ENCODE data around the gene DOCK3. TPM values are rescaled to one million over a fixed set of nuclear protein-coding genes. Genes with fewer than 3 reads are reported as not detected.
"Not testable (repeated sequence)": the region's sequence is repeated elsewhere in the genome, so short reads cannot be mapped to it uniquely, and the experiment has no call there.

DOCK3 gene
- total and polyA plus RNA-seq, 3 donors from 2014 or later = 8.4 to 11.7 (median 11.2) TPM

- Histone ChIP-seq H3K4me3 (no peak overlapping the region), H3K27ac (no peak overlapping the region), H3K27me3 (no peaks in the 10 kb centered on the region), H3K36me3 (ENCODE audit: low read depth, missing control alignments) (no peaks in the 10 kb centered on the region), H3K4me1 (no peaks in the 10 kb centered on the region), H3K9me3 (no peaks in the 10 kb centered on the region)
- 96% methylated on average over 1 of the region's 1 CpG for WGBS, 2 donors
- DNase-seq = no peak
- TF ChIP-seq, protein P1, sequence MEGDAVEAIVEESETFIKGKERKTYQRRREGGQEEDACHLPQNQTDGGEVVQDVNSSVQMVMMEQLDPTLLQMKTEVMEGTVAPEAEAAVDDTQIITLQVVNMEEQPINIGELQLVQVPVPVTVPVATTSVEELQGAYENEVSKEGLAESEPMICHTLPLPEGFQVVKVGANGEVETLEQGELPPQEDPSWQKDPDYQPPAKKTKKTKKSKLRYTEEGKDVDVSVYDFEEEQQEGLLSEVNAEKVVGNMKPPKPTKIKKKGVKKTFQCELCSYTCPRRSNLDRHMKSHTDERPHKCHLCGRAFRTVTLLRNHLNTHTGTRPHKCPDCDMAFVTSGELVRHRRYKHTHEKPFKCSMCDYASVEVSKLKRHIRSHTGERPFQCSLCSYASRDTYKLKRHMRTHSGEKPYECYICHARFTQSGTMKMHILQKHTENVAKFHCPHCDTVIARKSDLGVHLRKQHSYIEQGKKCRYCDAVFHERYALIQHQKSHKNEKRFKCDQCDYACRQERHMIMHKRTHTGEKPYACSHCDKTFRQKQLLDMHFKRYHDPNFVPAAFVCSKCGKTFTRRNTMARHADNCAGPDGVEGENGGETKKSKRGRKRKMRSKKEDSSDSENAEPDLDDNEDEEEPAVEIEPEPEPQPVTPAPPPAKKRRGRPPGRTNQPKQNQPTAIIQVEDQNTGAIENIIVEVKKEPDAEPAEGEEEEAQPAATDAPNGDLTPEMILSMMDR (IDR thresholded peaks at IDR 0.05) = no peak
- no peak for TF ChIP-seq POLR2A (IDR thresholded peaks at IDR 0.05)
- intact Hi-C loops (cut with DNase I; ENCODE audit: low total_unique reads) = no loop called here
Observed at GRCh38 chr3:51257870-51258269, 583.1 kb downstream of the DOCK3 start.

- H3K36me3 ChIP-seq (ENCODE audit: low read depth, missing control alignments); H3K27me3 ChIP-seq; H3K4me1 ChIP-seq; H3K9me3 ChIP-seq; H3K27ac ChIP-seq; intact Hi-C loops (cut with DNase I; ENCODE audit: low total_unique reads); H3K4me3 ChIP-seq; DNase-seq: not testable (repeated sequence)
- WGBS, 2 donors = 86 to 90% methylated on average over 4 of the region's 4 CpGs
Observed at GRCh38 chr3:51264166-51264565, 589.4 kb downstream of the DOCK3 start.

DNA sequence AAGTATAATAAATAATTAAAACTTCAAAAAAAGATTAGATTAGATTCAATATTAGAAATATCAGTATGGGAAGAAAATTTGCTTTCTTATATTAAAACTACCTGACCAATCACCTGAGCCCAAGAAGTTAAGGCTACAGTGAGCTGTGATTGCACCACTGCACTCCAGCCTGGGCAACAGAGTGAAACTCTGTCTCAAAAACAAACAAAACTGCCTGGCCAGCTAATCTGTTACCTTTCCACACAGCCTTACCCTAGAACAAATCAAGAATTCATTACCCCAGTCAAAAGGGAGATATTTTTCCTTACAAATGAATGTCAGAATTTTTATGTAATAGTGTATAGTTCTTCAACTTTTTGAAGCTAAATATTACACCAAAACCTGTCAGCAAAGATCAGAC, 593.4 kb downstream of the DOCK3 start:
- Histone ChIP-seq H3K9me3 (no peaks in the 10 kb centered on the region), H3K4me3 (no peak overlapping the region), H3K36me3 (ENCODE audit: low read depth, missing control alignments) (no peaks in the 10 kb centered on the region), H3K27ac (no peak overlapping the region), H3K4me1 (no peaks in the 10 kb centered on the region), H3K27me3 (no peaks in the 10 kb centered on the region)
- intact Hi-C loops (cut with DNase I; ENCODE audit: low total_unique reads) = no loop called here
- no peak for TF ChIP-seq POLR2A (IDR thresholded peaks at IDR 0.05)
- TF ChIP-seq, protein P1 (IDR thresholded peaks at IDR 0.05) = no peak
- no peak for DNase-seq

- no peak overlapping the region for H3K27ac ChIP-seq
- intact Hi-C loops (cut with DNase I; ENCODE audit: low total_unique reads) = no loop called here
- no peaks in the 10 kb centered on the region for H3K9me3 ChIP-seq
- no peaks in the 10 kb centered on the region for H3K36me3 ChIP-seq (ENCODE audit: low read depth, missing control alignments)
- H3K4me3 ChIP-seq = no peak overlapping the region
- TF ChIP-seq, protein P1 (IDR thresholded peaks at IDR 0.05) = no peak
- no peak for TF ChIP-seq POLR2A (IDR thresholded peaks at IDR 0.05)
- H3K27me3 ChIP-seq = no peaks in the 10 kb centered on the region
- no peak for DNase-seq
- no peaks in the 10 kb centered on the region for H3K4me1 ChIP-seq
Observed at GRCh38 chr3:51269466-51269865, 594.7 kb downstream of the DOCK3 start.

- Histone ChIP-seq H3K27ac (no peak overlapping the region), H3K4me1 (no peaks in the 10 kb centered on the region), H3K9me3 (no peaks in the 10 kb centered on the region), H3K27me3 (no peaks in the 10 kb centered on the region), H3K4me3 (no peak overlapping the region), H3K36me3 (ENCODE audit: low read depth, missing control alignments) (no peaks in the 10 kb centered on the region)
- intact Hi-C loops (cut with DNase I; ENCODE audit: low total_unique reads) = no loop called here
- no peak for DNase-seq
- 80 to 95% methylated on average over 3 of the region's 3 CpGs for WGBS, 2 donors
- TF ChIP-seq POLR2A (IDR thresholded peaks at IDR 0.05) = no peak
- TF ChIP-seq, protein P1 (IDR thresholded peaks at IDR 0.05) = no peak
Observed at GRCh38 chr3:51270559-51270958, 595.8 kb downstream of the DOCK3 start.
